HL-60 (cell line): ENCODE data around the gene C6orf52.
A peak's percentile ranks its signal among the peaks of the same experiment; 100 is the strongest.

Experiments
- CTCF ChIP-seq: IDR thresholded peaks from one replicate; pipeline ENCODE4 v1.5.1; 2011; ENCODE audit warnings: low read length, control low read depth, inconsistent platforms; ENCODE audit not compliant: insufficient read depth
- GABPA ChIP-seq: IDR thresholded peaks from 2 replicates; pipeline ENCODE4 v1.6.1; 2012; ENCODE audit warnings: low read depth
- POLR2AphosphoS5 ChIP-seq: IDR thresholded peaks from 2 replicates; pipeline ENCODE4 v1.6.1; 2012; ENCODE audit warnings: low read depth
- REST ChIP-seq: IDR thresholded peaks from 2 replicates; pipeline ENCODE4 v1.6.1; 2012; ENCODE audit warnings: low read depth; ENCODE audit not compliant: insufficient replicate concordance
- SPI1 ChIP-seq: IDR thresholded peaks from 2 replicates; pipeline ENCODE4 v1.6.1; 2012; ENCODE audit warnings: low read depth, mild to moderate bottlenecking, borderline replicate concordance

GRCh38 chr6:10684618-10685017 is 9.8 kb downstream of the C6orf52 start:
- TF ChIP-seq CTCF (no peak), POLR2AphosphoS5 (no peak), GABPA (no peak), SPI1 (0 out of 2 replicates have a peak, but pooled peaks have one; percentile 4), REST (no peak)
